Activated CD4-positive, alpha-beta T cell treated with anti-CD3 and anti-CD28 coated beads for 36 hours (primary cell): ENCODE results near the gene CCL1. TPM values are rescaled to one million over a fixed set of nuclear protein-coding genes. Genes with fewer than 3 reads are reported as not detected.

Experiments used
- ATAC-seq: fragments of 200-7000 bp; cut with Tn5 transposase; one replicate; pipeline ENCODE4 v1.10.0; 2021; ENCODE audit warnings: mild to moderate bottlenecking, moderate library complexity
- CTCF ChIA-PET: fragments of 350-600 bp; sonication (Branson Sonifier 250); formaldehyde crosslinking; loops from one replicate; lab custom pipeline; 2021; ENCODE audit warnings: antibody characterized with exemption; lab: Charles Lee
- POLR2A ChIA-PET: fragments of 350-600 bp; sonication (Branson Sonifier 250); formaldehyde crosslinking; loops from one replicate; lab custom pipeline; 2021; ENCODE audit warnings: antibody characterized with exemption, inconsistent platforms; lab: Charles Lee
- DNase-seq: peaks from one replicate; pipeline ENCODE4 v3.0.0-alpha.2; 2020
- H3K27ac Mint-ChIP-seq: one replicate; pipeline ENCODE4 v1.8.0; 2021; ENCODE audit warnings: mixed read lengths
- H3K27me3 Mint-ChIP-seq: one replicate; pipeline ENCODE4 v1.8.0; 2021; ENCODE audit warnings: mixed read lengths
- H3K36me3 Mint-ChIP-seq: one replicate; pipeline ENCODE4 v1.8.0; 2021; ENCODE audit warnings: low read depth, mixed read lengths
- H3K4me1 Mint-ChIP-seq: one replicate; pipeline ENCODE4 v1.8.0; 2021; ENCODE audit warnings: mixed read lengths
- H3K4me3 Mint-ChIP-seq: one replicate; pipeline ENCODE4 v1.8.0; 2021; ENCODE audit warnings: mild to moderate bottlenecking, moderate library complexity, mixed read lengths
- H3K9me3 Mint-ChIP-seq: one replicate; pipeline ENCODE4 v1.8.0; 2021; ENCODE audit warnings: low read depth, mixed read lengths
- intact Hi-C, 2 experiments: fragments of 100-400 bp; cut with DNase I in 1 of 2; cut with micrococcal nuclease in 1 of 2; formaldehyde crosslinking; loops; one replicate each; pipeline versions ENCODE4 v1.14.2 to v1.15.1; 2022 to 2024; cut with DNase I, micrococcal nuclease
- total RNA-seq, 2 experiments: library from RNA; stranded (reverse); gene quantifications; one replicate each; pipeline ENCODE4 v1.2.3, GENCODE V29; 2021

Gene CCL1, protein sequence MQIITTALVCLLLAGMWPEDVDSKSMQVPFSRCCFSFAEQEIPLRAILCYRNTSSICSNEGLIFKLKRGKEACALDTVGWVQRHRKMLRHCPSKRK
- total RNA-seq, result under 1 TPM in 1 of 2 experiments, not detected in 1; 0.32 TPM

DNA sequence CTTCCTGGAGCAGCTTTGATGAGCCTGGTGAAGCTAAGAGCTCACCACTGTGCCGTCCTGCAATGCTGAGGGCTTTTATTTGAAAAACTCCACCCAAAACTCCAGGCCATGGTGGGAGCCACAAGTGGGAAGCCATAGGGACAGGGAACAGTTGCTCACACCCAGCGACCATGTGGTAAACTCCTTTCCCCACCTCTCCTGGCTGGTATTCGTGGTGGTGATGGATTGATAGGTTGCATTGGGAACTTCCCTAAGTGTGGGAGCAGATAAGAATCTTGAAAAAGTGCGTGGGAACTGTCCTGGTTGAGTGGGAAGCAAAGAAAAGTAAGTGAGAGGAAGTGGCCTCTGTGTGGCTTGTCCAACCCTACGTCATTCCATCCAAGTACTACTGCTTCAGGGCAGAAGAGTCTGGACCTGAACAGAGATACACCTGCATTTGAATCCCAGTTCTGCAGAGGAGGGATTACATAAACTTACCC lies at the start of gene CCL1:
Gene CCL1, minus strand, starts transcription at position 51 of the 479 bp plus-strand sequence. CDS start 72 bp downstream, outside the sequence.
- H3K27ac Mint-ChIP-seq, result no peak within 1 kb of the TSS
- no peak within 1 kb of the TSS for H3K4me3 Mint-ChIP-seq
- POLR2A ChIA-PET, result no interaction called here

DNA sequence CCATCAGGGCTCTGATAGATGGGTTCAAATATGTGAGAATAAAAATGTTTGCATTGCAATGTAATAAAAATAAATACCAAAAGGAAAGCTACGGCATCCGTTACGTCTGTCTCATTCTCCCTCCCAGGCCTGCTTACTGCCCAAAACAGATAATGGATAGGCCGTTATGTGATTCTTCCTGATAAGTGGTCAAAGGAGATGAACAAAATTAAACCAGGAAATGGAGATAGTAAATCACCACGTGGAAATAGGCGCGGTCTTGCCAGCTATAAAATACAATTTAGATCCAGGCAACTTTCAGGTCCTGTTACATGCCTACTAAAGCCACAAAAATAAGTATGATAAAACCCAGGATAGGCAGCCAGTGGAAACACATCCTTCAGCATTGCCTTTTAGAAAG lies 49.5 kb upstream of the CCL1 start:
- DNase-seq, result no peak
- intact Hi-C loops, result no loop called here
- no peak overlapping the region for H3K27ac Mint-ChIP-seq
- no peaks in the 10 kb centered on the region for H3K9me3 Mint-ChIP-seq
- H3K4me3 Mint-ChIP-seq, result no peak overlapping the region
- peaks cover 7% of the 10 kb centered on the region for H3K4me1 Mint-ChIP-seq
- no peaks in the 10 kb centered on the region for H3K36me3 Mint-ChIP-seq
- POLR2A ChIA-PET, result no interaction called here
- H3K27me3 Mint-ChIP-seq, result peaks cover 24% of the 10 kb centered on the region
- CTCF ChIA-PET, result interaction anchor here (0.9 to 1.2 kb wide), 3 partner anchors 10 to 52 kb away, joined by 3 to 4 read pairs (median 3); no protein-coding TSS in a partner anchor
- ATAC-seq, result no peak

More for the DNA sequence above, at the start of gene CCL1:
- no peak for ATAC-seq
- intact Hi-C loops, result no loop called here
- H3K27me3 Mint-ChIP-seq, result peaks cover 19% of the 10 kb centered on the region
- peaks cover 10% of the 10 kb centered on the region for H3K4me1 Mint-ChIP-seq
- H3K36me3 Mint-ChIP-seq, result no peaks in the 10 kb centered on the region
- CTCF ChIA-PET, result interaction anchor here (1.0 to 8.6 kb wide), 7 partner anchors 14 to 192 kb away, joined by 3 to 225 read pairs (median 40); no protein-coding TSS in a partner anchor
- DNase-seq, result no peak
- no peaks in the 10 kb centered on the region for H3K9me3 Mint-ChIP-seq

DNA sequence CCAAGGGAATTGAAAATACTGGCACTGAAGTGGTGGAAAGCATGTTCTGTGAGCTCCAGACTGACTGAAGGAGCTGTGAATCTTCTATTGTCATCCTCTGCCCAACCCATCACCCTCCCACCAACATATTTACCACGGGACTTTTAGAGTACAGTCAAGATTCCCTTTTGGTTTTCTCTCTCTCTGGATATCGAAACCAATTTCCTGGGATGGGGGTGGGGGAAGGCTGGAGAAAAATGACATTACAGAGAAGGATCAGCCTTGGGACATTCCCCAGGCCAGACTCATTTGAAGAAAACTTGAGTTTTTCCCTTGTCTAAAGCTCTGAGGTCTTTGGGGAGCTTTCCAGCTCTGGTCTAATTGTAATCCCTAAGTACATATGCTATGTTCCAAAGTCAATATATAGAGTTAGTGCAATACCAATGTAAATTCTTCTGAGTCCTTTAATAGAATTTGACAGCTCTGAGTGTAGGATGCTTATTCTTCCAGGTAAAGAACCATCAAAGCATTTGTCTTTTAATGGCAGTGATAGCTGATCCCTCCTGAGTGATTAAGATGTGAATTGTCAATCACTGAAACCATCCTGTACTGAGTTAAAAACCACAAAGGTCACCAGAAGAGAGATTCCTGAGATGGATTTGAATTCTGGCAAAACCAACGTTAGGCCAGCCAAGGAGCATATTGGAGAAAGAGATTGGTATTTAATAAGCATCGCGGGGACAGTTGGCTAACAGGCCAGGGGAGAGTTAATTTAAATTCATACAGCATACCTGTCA lies 48.8 kb upstream of the CCL1 start:
- intact Hi-C loops, result no loop called here
- ChIA-PET CTCF (interaction anchor here (0.9 to 1.2 kb wide), 4 partner anchors 8 to 51 kb away, joined by 3 to 4 read pairs (median 3); no protein-coding TSS in a partner anchor), POLR2A (no interaction called here)
- DNase-seq, result no peak
- Mint-ChIP-seq H3K9me3 (no peaks in the 10 kb centered on the region), H3K36me3 (no peaks in the 10 kb centered on the region), H3K4me1 (peaks cover 7% of the 10 kb centered on the region), H3K4me3 (no peak overlapping the region), H3K27me3 (peaks cover 24% of the 10 kb centered on the region), H3K27ac (no peak overlapping the region)
- ATAC-seq, result no peak

DNA sequence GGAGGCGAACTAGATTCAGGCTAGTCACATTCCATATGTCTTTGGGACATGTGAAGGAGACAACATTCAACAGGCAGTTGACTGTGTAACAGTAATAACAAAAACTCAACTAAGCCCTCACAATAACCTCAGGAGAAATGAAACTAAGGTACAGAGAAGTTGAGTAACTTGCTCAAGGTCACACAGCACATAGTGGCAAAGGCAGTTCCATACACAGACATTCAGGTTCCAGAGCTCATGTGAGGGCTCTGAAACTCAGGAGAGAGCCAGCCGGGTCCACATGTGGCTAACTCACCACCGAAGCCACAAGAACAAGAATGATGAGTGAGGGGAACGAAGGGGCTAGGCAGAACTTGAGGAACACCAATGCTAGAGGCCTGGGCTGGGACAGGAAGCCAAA lies 46.3 kb upstream of the CCL1 start:
- DNase-seq, result no peak
- peaks cover 23% of the 10 kb centered on the region for H3K27me3 Mint-ChIP-seq
- H3K4me3 Mint-ChIP-seq, result no peak overlapping the region
- ATAC-seq, result no peak
- H3K27ac Mint-ChIP-seq, result no peak overlapping the region
- peaks cover 7% of the 10 kb centered on the region for H3K4me1 Mint-ChIP-seq
- no peaks in the 10 kb centered on the region for H3K36me3 Mint-ChIP-seq
- intact Hi-C loops, result no loop called here
- ChIA-PET CTCF (no interaction called here), POLR2A (no interaction called here)
- no peaks in the 10 kb centered on the region for H3K9me3 Mint-ChIP-seq

DNA sequence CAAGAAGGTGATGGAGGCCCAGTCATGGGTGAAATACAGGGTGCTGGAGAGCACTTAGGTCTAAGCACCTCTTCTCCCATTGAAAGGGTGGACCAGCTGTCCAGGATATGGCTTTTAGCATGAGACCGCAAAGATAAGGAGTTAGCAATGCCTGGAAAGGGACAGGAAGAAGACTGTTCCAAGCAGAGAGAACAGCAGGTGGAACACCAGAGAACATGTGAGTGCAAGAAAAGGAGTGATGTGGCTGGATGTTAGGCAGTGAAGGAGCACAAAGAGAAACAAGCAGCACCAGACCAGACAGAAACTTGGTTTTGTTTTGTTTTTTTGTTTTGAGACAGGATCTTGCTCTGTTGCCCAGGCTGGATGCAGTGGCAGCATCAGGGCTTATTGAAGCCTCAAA lies 45.4 kb upstream of the CCL1 start:
- peaks cover 3% of the 10 kb centered on the region for H3K4me1 Mint-ChIP-seq
- CTCF ChIA-PET, result interaction anchor here (1.0 kb wide), 1 partner anchor 17 kb away, joined by 3 read pairs; no protein-coding TSS in a partner anchor
- intact Hi-C loops, result no loop called here

DNA sequence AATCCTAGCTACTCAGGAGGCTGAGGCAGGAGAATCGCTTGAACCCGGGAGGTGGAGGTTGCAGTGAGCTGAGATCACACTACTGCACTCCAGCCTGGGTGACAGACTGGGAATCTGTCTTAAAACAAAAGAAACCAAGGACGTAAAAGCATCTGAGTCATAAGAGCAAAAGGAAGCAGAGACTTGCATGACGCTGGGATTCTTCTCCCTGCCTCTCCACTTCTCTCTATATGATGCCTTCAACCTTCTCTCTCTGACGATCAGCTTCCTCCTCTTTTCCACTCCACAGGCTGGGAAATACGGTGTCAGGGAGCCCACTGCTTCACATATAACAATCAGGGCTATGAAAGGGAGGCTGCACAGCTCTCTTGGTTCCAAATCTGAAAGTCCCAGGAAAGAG lies 43.2 kb upstream of the CCL1 start:
- no peaks in the 10 kb centered on the region for H3K4me1 Mint-ChIP-seq

More for the DNA sequence above, 45.4 kb upstream of the CCL1 start:
- Mint-ChIP-seq H3K36me3 (no peaks in the 10 kb centered on the region), H3K9me3 (no peaks in the 10 kb centered on the region), H3K4me3 (no peak overlapping the region), H3K27me3 (peaks cover 17% of the 10 kb centered on the region), H3K27ac (no peak overlapping the region)
- DNase-seq, result no peak
- POLR2A ChIA-PET, result no interaction called here
- ATAC-seq, result no peak

DNA sequence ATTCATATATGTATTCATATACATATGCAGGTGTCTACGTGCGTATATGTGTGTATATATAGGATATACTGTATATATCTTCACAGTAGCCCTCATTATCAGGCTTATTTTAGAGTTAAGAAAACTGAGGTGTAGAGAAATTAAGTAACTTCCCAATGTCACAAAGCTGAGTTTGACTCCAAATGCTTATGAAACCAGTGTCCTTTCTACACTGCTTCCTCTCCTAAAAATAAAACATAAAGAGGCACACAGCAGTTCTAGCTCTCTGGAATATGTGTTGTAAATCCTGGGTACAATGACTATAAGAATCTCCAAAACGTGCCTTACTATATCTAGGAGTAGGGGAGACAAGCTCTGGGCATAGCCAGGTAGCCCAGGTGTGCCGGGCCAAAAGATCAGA lies 40.0 kb upstream of the CCL1 start:
- H3K4me1 Mint-ChIP-seq, result no peaks in the 10 kb centered on the region
- intact Hi-C loops, result no loop called here
- CTCF ChIA-PET, result interaction anchor here (1.6 to 2.0 kb wide), 2 partner anchors 9 to 17 kb away, joined by 4 to 6 read pairs; no protein-coding TSS in a partner anchor

More for the DNA sequence above, 43.2 kb upstream of the CCL1 start:
- ATAC-seq, result no peak
- Mint-ChIP-seq H3K36me3 (no peaks in the 10 kb centered on the region), H3K4me3 (no peak overlapping the region), H3K27me3 (peaks cover 12% of the 10 kb centered on the region), H3K27ac (no peak overlapping the region), H3K9me3 (no peaks in the 10 kb centered on the region)
- intact Hi-C loops, result no loop called here
- no peak for DNase-seq
- ChIA-PET CTCF (no interaction called here), POLR2A (no interaction called here)

DNA sequence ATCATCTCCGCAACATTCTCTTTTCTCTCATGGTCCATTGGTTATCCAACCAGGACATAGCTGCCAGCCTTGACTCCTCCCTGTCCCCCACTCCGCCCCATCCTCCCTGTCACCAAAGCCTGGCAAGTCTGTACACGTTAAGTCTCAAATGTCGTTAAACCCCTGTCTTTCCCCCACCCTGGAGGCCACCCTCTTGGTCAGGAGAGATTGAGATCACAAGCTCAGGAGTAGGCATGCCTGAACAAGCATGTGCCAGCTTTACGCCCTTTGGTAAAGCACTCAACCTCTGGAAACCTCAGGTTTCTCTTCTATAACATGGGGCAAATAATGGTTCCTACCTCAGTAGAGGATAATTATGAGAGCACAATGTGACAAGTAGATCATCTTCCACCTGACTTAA lies 38.1 kb upstream of the CCL1 start:
- intact Hi-C loops, result no loop called here
- no peaks in the 10 kb centered on the region for H3K36me3 Mint-ChIP-seq
- DNase-seq (no peak), ATAC-seq (no peak)
- H3K9me3 Mint-ChIP-seq, result no peaks in the 10 kb centered on the region
- ChIA-PET POLR2A (no interaction called here), CTCF (interaction anchor here (1.1 to 2.0 kb wide), 3 partner anchors 18 to 19 kb away, joined by 3 to 6 read pairs (median 4); no protein-coding TSS in a partner anchor)
- H3K4me3 Mint-ChIP-seq, result no peak overlapping the region
- H3K27me3 Mint-ChIP-seq, result peaks cover 5% of the 10 kb centered on the region
- H3K27ac Mint-ChIP-seq, result no peak overlapping the region
- H3K4me1 Mint-ChIP-seq, result no peaks in the 10 kb centered on the region

More for the DNA sequence above, 40.0 kb upstream of the CCL1 start:
- Mint-ChIP-seq H3K27me3 (peaks cover 2% of the 10 kb centered on the region), H3K4me3 (no peak overlapping the region), H3K9me3 (no peaks in the 10 kb centered on the region), H3K27ac (no peak overlapping the region), H3K36me3 (no peaks in the 10 kb centered on the region)
- ATAC-seq (no peak), DNase-seq (no peak)
- POLR2A ChIA-PET, result no interaction called here

DNA sequence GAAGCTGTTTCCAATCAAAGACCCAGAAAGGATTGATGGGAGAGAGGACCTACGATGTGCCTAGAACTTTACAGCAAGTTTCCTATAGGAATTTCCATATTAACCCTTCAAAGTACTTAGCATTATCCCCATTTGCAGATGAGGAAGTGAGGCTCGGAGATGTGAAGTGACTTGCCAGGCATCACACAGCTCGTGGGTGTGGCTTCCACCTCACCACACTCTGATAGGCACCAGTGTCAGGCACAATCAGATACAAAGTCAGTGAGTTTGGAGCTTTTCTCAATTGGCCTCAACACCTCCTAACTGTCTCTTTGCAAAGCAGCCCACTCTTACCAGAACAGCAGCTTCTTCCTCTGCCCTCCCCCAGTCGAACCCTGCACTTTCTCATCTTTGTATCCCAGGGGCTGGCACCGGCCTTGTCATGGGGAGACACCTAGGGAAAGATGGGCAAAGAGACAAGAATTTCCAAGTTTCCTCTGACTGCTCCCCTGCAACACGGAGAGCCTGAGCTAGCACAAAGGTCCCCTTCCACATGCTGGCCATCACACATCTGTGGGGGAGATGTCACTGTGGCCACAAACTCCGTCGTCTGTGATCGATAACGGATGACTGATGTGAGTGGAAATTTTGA lies 37.4 kb upstream of the CCL1 start:
- H3K27ac Mint-ChIP-seq, result no peak overlapping the region
- no peaks in the 10 kb centered on the region for H3K36me3 Mint-ChIP-seq
- POLR2A ChIA-PET, result no interaction called here
- no peaks in the 10 kb centered on the region for H3K9me3 Mint-ChIP-seq
- ATAC-seq (no peak), DNase-seq (no peak)
- intact Hi-C loops, result no loop called here
- CTCF ChIA-PET, result interaction anchor here (1.1 kb wide), 1 partner anchor 19 kb away, joined by 3 read pairs; no protein-coding TSS in a partner anchor
- H3K4me3 Mint-ChIP-seq, result no peak overlapping the region
- H3K4me1 Mint-ChIP-seq, result no peaks in the 10 kb centered on the region
- peaks cover 5% of the 10 kb centered on the region for H3K27me3 Mint-ChIP-seq

DNA sequence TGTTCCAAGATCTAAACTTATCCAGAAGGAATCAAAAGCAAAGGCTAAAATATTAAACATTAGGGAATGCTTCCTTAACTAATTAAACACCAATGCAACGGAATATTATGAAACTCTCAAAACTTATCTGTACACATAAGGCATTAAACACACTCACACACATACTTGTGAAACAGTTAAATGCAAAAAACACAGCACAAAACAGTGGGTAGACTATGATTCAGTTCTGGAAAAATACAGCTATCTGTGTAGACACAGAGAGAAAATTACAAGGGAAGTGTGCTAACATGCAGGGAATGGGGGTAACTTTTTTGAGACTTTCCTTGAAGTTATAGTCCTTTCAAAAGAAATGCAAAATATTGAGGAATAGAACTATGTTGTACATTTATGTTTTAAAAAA lies 36.7 kb upstream of the CCL1 start:
- Mint-ChIP-seq H3K9me3 (no peaks in the 10 kb centered on the region), H3K27me3 (peaks cover 7% of the 10 kb centered on the region), H3K4me1 (no peaks in the 10 kb centered on the region), H3K4me3 (no peak overlapping the region), H3K36me3 (no peaks in the 10 kb centered on the region), H3K27ac (no peak overlapping the region)
- ATAC-seq (no peak), DNase-seq (no peak)
- POLR2A ChIA-PET, result no interaction called here
- intact Hi-C loops, result no loop called here
- CTCF ChIA-PET, result interaction anchor here (0.7 to 0.9 kb wide), 4 partner anchors 12 to 38 kb away, joined by 3 to 5 read pairs (median 3); no protein-coding TSS in a partner anchor

DNA sequence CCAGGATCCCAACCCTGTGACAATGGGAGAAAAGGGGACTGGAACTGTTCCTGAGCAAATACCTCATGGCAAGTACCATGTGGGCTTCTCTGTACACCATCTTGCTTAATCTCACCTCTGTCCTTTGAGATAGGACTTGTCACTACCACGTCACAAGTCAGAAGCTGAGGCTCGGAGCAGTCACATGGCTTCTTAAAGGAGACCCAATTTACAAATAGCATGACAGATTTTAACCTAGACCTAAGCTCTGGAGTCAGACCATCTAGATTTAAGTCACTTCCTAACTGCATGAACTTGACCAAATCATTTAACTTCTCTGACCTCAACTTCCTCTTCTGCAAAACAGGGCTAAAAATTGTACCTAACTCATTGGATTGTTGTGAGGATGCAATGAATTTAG lies 36.0 kb upstream of the CCL1 start:
- H3K36me3 Mint-ChIP-seq, result no peaks in the 10 kb centered on the region
- POLR2A ChIA-PET, result no interaction called here
- no peaks in the 10 kb centered on the region for H3K9me3 Mint-ChIP-seq
- DNase-seq (no peak), ATAC-seq (no peak)
- H3K27me3 Mint-ChIP-seq, result peaks cover 7% of the 10 kb centered on the region
- H3K4me1 Mint-ChIP-seq, result no peaks in the 10 kb centered on the region
- CTCF ChIA-PET, result interaction anchor here (0.6 to 1.6 kb wide), 7 partner anchors 11 to 867 kb away, joined by 3 to 5 read pairs (median 3); no protein-coding TSS in a partner anchor
- H3K4me3 Mint-ChIP-seq, result no peak overlapping the region
- H3K27ac Mint-ChIP-seq, result no peak overlapping the region
- intact Hi-C loops, result no loop called here
